HepG2 (cell line): Measurements from ENCODE around the gene TARM1.

Experiments used
- EZH2 ChIP-seq: conservative IDR thresholded peaks from 2 replicates; pipeline ENCODE4 v1.6.1; 2012; ENCODE audit warnings: mild to moderate bottlenecking, low read depth, low read length, moderate library complexity
- PCBP2 ChIP-seq: fragments of 200-400 bp; formaldehyde crosslinking; optimal IDR thresholded peaks from 2 replicates; pipeline ENCODE3; 2018; ENCODE audit warnings: low read length, low read depth; ENCODE audit not compliant: poor library complexity, severe bottlenecking
- POLR2AphosphoS5 ChIP-seq: IDR thresholded peaks from 2 replicates; pipeline ENCODE4 v1.6.1; 2012; ENCODE audit warnings: low read depth, low read length
- TF ChIP-seq, protein P1 (sequence below): sonication (generic); formaldehyde crosslinking; IDR thresholded peaks from 2 replicates; pipeline ENCODE4 v1.5.0; 2020; ENCODE audit warnings: mild to moderate bottlenecking, missing genetic modification reagents, moderate library complexity

DNA sequence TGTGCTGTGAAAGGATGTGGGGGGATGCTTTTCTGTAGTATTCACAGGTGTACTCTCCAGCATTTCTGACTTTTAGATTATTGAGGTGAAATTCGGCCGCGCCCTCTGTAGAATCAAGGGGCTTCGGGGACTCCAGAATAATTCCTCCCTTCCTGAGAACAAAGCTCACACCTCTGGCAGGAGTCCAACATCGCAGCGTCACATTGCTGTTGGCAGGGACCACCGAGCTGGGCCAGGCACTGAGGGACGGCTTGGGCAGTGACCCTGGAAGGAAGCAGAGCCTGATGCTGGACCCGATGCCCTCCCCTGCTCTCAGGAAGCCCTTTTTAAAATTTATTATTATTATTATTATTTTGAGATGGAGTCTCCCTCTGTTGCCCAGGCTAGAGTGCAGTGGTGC is 6.3 kb downstream of the TARM1 start:
- no peak for TF ChIP-seq EZH2
- TF ChIP-seq POLR2AphosphoS5, result no peak
- TF ChIP-seq, protein P1, sequence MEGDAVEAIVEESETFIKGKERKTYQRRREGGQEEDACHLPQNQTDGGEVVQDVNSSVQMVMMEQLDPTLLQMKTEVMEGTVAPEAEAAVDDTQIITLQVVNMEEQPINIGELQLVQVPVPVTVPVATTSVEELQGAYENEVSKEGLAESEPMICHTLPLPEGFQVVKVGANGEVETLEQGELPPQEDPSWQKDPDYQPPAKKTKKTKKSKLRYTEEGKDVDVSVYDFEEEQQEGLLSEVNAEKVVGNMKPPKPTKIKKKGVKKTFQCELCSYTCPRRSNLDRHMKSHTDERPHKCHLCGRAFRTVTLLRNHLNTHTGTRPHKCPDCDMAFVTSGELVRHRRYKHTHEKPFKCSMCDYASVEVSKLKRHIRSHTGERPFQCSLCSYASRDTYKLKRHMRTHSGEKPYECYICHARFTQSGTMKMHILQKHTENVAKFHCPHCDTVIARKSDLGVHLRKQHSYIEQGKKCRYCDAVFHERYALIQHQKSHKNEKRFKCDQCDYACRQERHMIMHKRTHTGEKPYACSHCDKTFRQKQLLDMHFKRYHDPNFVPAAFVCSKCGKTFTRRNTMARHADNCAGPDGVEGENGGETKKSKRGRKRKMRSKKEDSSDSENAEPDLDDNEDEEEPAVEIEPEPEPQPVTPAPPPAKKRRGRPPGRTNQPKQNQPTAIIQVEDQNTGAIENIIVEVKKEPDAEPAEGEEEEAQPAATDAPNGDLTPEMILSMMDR (CRISPR knock-in tag), result no peak
- no peak for TF ChIP-seq PCBP2
